PC-9 (cell line): ENCODE data around the gene LCE5A. TPM values are rescaled to one million over a fixed set of nuclear protein-coding genes. Genes with fewer than 3 reads are reported as not detected.

Experiments used
- total RNA-seq: library from RNA; stranded (reverse); gene quantifications from 2 replicates; pipeline ENCODE4 v1.2.3, GENCODE V29; 2021

LCE5A gene
- total RNA-seq, 1 experiment from 2014 or later = not detected

Other genes with a start within 250 kb of the LCE5A start
- gene FLG, start 185.6 kb upstream of the LCE5A start, total RNA-seq = not detected in 2 replicates
- gene FLG2, start 150.8 kb upstream of the LCE5A start, total RNA-seq = not detected in 2 replicates
- gene CRNN, start 96.5 kb upstream of the LCE5A start, total RNA-seq = not detected in 2 replicates
- not detected in 2 replicates for gene CRCT1, start 3.7 kb downstream of the LCE5A start, total RNA-seq
- not detected in 2 replicates for gene LCE3E, start 56.0 kb downstream of the LCE5A start, total RNA-seq
- not detected in 2 replicates for gene LCE3D, start 69.7 kb downstream of the LCE5A start, total RNA-seq
- not detected in 2 replicates for gene LCE3C, start 89.4 kb downstream of the LCE5A start, total RNA-seq
- not detected in 2 replicates for gene LCE3B, start 103.0 kb downstream of the LCE5A start, total RNA-seq
- not detected in 2 replicates for gene LCE3A, start 112.3 kb downstream of the LCE5A start, total RNA-seq
- gene LCE2D, start 152.6 kb downstream of the LCE5A start, total RNA-seq = not detected in 2 replicates
- not detected in 2 replicates for gene LCE2C, start 164.5 kb downstream of the LCE5A start, total RNA-seq
- gene LCE2B, start 175.3 kb downstream of the LCE5A start, total RNA-seq = not detected in 2 replicates
- gene LCE2A, start 187.5 kb downstream of the LCE5A start, total RNA-seq = not detected in 2 replicates
- not detected in 2 replicates for gene LCE4A, start 197.4 kb downstream of the LCE5A start, total RNA-seq
- gene KPRP, start 247.2 kb downstream of the LCE5A start, total RNA-seq = not detected in 2 replicates